ENCODE results near the gene PTPRD.

GRCh38 chr9:9202276-9202675, 1410.5 kb downstream of the PTPRD start:
- no peak for TF ChIP-seq POLR2A (IDR thresholded peaks at IDR 0.05; ENCODE audit: low read depth, low read length)
- no peak for TF ChIP-seq POLR2AphosphoS5 (IDR thresholded peaks at IDR 0.05; ENCODE audit: low read depth, low read length)

All from GM12892 (cell line).